HEK293T (cell line): ENCODE results near the gene SMARCAL1.

Experiments used
- ARNT ChIP-seq: fragments of 450-650 bp; IDR thresholded peaks from 2 replicates; pipeline ENCODE4 v1.6.1; 2017; ENCODE audit warnings: mild to moderate bottlenecking
- ELF4 ChIP-seq: fragments of 450-650 bp; IDR thresholded peaks from 2 replicates; pipeline ENCODE4 v1.6.1; 2017; ENCODE audit warnings: antibody characterized with exemption
- FOXA1 ChIP-seq: fragments of 450-650 bp; IDR thresholded peaks from 2 replicates; pipeline ENCODE4 v1.6.1; 2016; ENCODE audit warnings: mild to moderate bottlenecking
- FOXM1 ChIP-seq: fragments of 450-650 bp; IDR thresholded peaks from 2 replicates; pipeline ENCODE4 v1.6.1; 2017; ENCODE audit warnings: mild to moderate bottlenecking, borderline replicate concordance
- HDGF ChIP-seq: fragments of 450-650 bp; IDR thresholded peaks from 2 replicates; pipeline ENCODE4 v1.6.1; 2017; ENCODE audit warnings: antibody characterized with exemption, borderline replicate concordance
- LEF1 ChIP-seq: fragments of 450-650 bp; IDR thresholded peaks from 2 replicates; pipeline ENCODE4 v1.6.1; 2017; ENCODE audit warnings: mild to moderate bottlenecking, borderline replicate concordance
- NFRKB ChIP-seq: fragments of 450-650 bp; IDR thresholded peaks from 2 replicates; pipeline ENCODE4 v1.6.1; 2016; ENCODE audit warnings: mild to moderate bottlenecking, moderate library complexity
- SP1 ChIP-seq: fragments of 450-650 bp; IDR thresholded peaks from 2 replicates; pipeline ENCODE4 v1.6.1; 2017
- TARDBP ChIP-seq: fragments of 450-650 bp; IDR thresholded peaks from 2 replicates; pipeline ENCODE4 v1.6.1; 2016
- ZNF384 ChIP-seq: fragments of 450-650 bp; IDR thresholded peaks from 2 replicates; pipeline ENCODE4 v1.6.1; 2016
- TF ChIP-seq, protein P1 (sequence below): fragments of 450-650 bp; IDR thresholded peaks from 2 replicates; pipeline ENCODE4 v1.6.1; 2016

GRCh38 chr2:216385478-216385877 lies 26.8 kb upstream of the SMARCAL1 start:
- TF ChIP-seq NFRKB: no peak
- no peak for TF ChIP-seq ZNF384
- TF ChIP-seq SP1: no peak
- no peak for TF ChIP-seq LEF1
- TF ChIP-seq ELF4: no peak
- TF ChIP-seq ARNT: no peak
- TF ChIP-seq FOXM1: no peak
- TF ChIP-seq HDGF: no peak
- no peak for TF ChIP-seq TARDBP
- TF ChIP-seq, protein P1, sequence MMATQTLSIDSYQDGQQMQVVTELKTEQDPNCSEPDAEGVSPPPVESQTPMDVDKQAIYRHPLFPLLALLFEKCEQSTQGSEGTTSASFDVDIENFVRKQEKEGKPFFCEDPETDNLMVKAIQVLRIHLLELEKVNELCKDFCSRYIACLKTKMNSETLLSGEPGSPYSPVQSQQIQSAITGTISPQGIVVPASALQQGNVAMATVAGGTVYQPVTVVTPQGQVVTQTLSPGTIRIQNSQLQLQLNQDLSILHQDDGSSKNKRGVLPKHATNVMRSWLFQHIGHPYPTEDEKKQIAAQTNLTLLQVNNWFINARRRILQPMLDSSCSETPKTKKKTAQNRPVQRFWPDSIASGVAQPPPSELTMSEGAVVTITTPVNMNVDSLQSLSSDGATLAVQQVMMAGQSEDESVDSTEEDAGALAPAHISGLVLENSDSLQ: no peak
- TF ChIP-seq FOXA1: no peak
